Smooth muscle cell (in vitro differentiated cells): ENCODE data around the gene ZNF662. TPM values are rescaled to one million over a fixed set of nuclear protein-coding genes. Genes with fewer than 3 reads are reported as not detected.

Source experiments
- DNase-seq: peaks from one replicate; lab custom pipeline; 2025; ENCODE audit not compliant: unreplicated experiment; lab: John Stamatoyannopoulos, UW
- H2AFZ ChIP-seq: fragments of 200-600 bp; sonication (generic); 2 replicates; pipeline ENCODE4 v1.6.0; 2016; ENCODE audit warnings: antibody characterized with exemption, low read depth, mild to moderate bottlenecking
- H3F3A ChIP-seq: fragments of 200-600 bp; sonication (generic); 2 replicates; pipeline ENCODE4 v1.6.0; 2017; ENCODE audit warnings: antibody characterized with exemption, low read depth
- H3K27ac ChIP-seq: fragments of 200-600 bp; sonication (generic); 2 replicates; pipeline ENCODE4 v1.5.1; 2016; ENCODE audit warnings: low read depth, mild to moderate bottlenecking
- H3K27me3 ChIP-seq: fragments of 200-600 bp; sonication (generic); 2 replicates; pipeline ENCODE4 v1.6.1; 2016; ENCODE audit warnings: low read depth, mild to moderate bottlenecking
- H3K36me3 ChIP-seq: fragments of 200-600 bp; sonication (generic); 2 replicates; pipeline ENCODE4 v1.5.1; 2016; ENCODE audit warnings: low read depth
- H3K4me1 ChIP-seq: fragments of 200-600 bp; sonication (generic); 2 replicates; pipeline ENCODE4 v1.5.1; 2016; ENCODE audit warnings: low read depth
- H3K4me2 ChIP-seq: fragments of 200-600 bp; sonication (generic); 2 replicates; pipeline ENCODE4 v1.6.0; 2016; ENCODE audit warnings: mild to moderate bottlenecking
- H3K4me3 ChIP-seq: fragments of 200-600 bp; sonication (generic); 2 replicates; pipeline ENCODE4 v1.5.1; 2016; ENCODE audit warnings: mild to moderate bottlenecking
- H3K79me2 ChIP-seq: fragments of 200-600 bp; sonication (generic); 2 replicates; pipeline ENCODE4 v1.6.0; 2016; ENCODE audit warnings: low read depth, mild to moderate bottlenecking
- H3K9ac ChIP-seq: fragments of 200-600 bp; sonication (generic); 2 replicates; pipeline ENCODE4 v1.6.0; 2016; ENCODE audit warnings: low read depth
- H3K9me3 ChIP-seq: fragments of 200-600 bp; sonication (generic); replicated peaks from 2 replicates; pipeline ENCODE4 v1.5.1; 2016; ENCODE audit warnings: low read depth
- H4K20me1 ChIP-seq: fragments of 200-600 bp; sonication (generic); 2 replicates; pipeline ENCODE4 v1.6.0; 2016; ENCODE audit warnings: low read depth
- CTCF ChIP-seq: fragments of 200-600 bp; sonication (generic); IDR thresholded peaks from 2 replicates; pipeline ENCODE4 v1.5.1; 2017; ENCODE audit warnings: borderline replicate concordance, mild to moderate bottlenecking, antibody characterized with exemption; ENCODE audit not compliant: insufficient read depth, poor library complexity, severe bottlenecking
- whole genome bisulfite sequencing: methylation state at CpG from one replicate; pipeline ENCODE4 v1.1.7; 2016; ENCODE audit warnings: low lambda C conversion rate; 5-methylcytosine and 5-hydroxymethylcytosine counted together
- polyA plus RNA-seq: library from polyadenylated mRNA; unstranded; fragments of >200 nt; fragmentation: Nextera tagmentation; extraction: Ambion mirVana; gene quantifications from 2 replicates; pipeline ENCODE4 v1.2.1, GENCODE V29; 2016
- total RNA-seq: library from RNA; depleted of rRNA; stranded (reverse); fragments of >200 nt; gene quantifications from 2 replicates; pipeline ENCODE4 v1.2.3, GENCODE V29; 2014

ZNF662 gene
- total and polyA plus RNA-seq, 2 experiments from 2014 or later, result 1.6 TPM; not detected in 1

- Histone ChIP-seq H3K27me3 (no peaks in the 10 kb centered on the region), H3K79me2 (no peaks in the 10 kb centered on the region), H3K27ac (no peak overlapping the region), H3K9ac (no peak overlapping the region), H2AFZ (no peak overlapping the region), H3K4me3 (no peak overlapping the region), H3K4me1 (no peaks in the 10 kb centered on the region), H3K36me3 (no peaks in the 10 kb centered on the region), H3K9me3 (no peaks in the 10 kb centered on the region), H4K20me1 (no peaks in the 10 kb centered on the region), H3F3A (no peaks in the 10 kb centered on the region), H3K4me2 (no peak overlapping the region)
- no peak for DNase-seq
- no peak for TF ChIP-seq CTCF
- 72% methylated on average over 3 of the region's 3 CpGs for WGBS
Measured at GRCh38 chr3:42957573-42957972, 51.6 kb downstream of the ZNF662 start.

- no peak for DNase-seq
- 70% methylated on average over 5 of the region's 5 CpGs for WGBS
- Histone ChIP-seq H2AFZ (no peak overlapping the region), H3K36me3 (no peaks in the 10 kb centered on the region), H3K27me3 (peaks cover 18% of the 10 kb centered on the region), H4K20me1 (no peaks in the 10 kb centered on the region), H3K79me2 (no peaks in the 10 kb centered on the region), H3K4me3 (no peak overlapping the region), H3K4me1 (no peaks in the 10 kb centered on the region), H3K9ac (no peak overlapping the region), H3K9me3 (no peaks in the 10 kb centered on the region), H3K27ac (no peak overlapping the region), H3F3A (no peaks in the 10 kb centered on the region), H3K4me2 (no peak overlapping the region)
- TF ChIP-seq CTCF, result no peak
Measured at GRCh38 chr3:42960282-42960681, 54.3 kb downstream of the ZNF662 start.

DNA sequence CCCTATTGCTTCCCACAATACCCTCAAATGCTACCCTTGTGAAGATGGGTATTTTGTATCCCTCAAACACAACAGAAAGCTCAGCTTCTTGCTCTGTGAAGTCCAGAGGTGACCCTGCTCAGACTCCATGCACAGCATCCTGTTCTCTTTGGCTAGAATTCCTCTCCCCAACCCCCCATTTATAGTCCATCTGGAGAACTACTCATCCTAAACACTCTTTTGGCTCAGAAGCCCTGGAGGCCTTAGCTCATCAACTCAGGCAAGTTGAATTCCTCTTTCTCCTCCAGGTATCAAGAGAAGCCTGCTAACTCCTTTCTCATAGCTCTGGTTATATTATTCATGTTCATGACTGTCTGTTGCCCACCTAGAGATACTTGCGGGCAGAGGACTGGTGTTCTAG is 54.8 kb downstream of the ZNF662 start:
- Histone ChIP-seq H3K27ac (no peak overlapping the region), H3K36me3 (no peaks in the 10 kb centered on the region), H3K79me2 (no peaks in the 10 kb centered on the region), H3K9me3 (no peaks in the 10 kb centered on the region), H3K4me1 (no peaks in the 10 kb centered on the region), H2AFZ (no peak overlapping the region), H3K4me3 (no peak overlapping the region), H3F3A (no peaks in the 10 kb centered on the region), H4K20me1 (no peaks in the 10 kb centered on the region), H3K9ac (no peak overlapping the region), H3K27me3 (peaks cover 18% of the 10 kb centered on the region), H3K4me2 (no peak overlapping the region)
- no peak for DNase-seq
- TF ChIP-seq CTCF, result no peak
- 97% methylated on average over 1 of the region's 1 CpG for WGBS

GRCh38 chr3:42961633-42962032 is 55.7 kb downstream of the ZNF662 start:
- DNase-seq, result no peak
- Histone ChIP-seq H3K36me3 (no peaks in the 10 kb centered on the region), H3K27ac (no peak overlapping the region), H3K79me2 (no peaks in the 10 kb centered on the region), H3K9ac (no peak overlapping the region), H3K27me3 (peaks cover 18% of the 10 kb centered on the region), H3K4me3 (no peak overlapping the region), H3F3A (no peaks in the 10 kb centered on the region), H3K4me2 (no peak overlapping the region), H3K4me1 (no peaks in the 10 kb centered on the region), H4K20me1 (no peaks in the 10 kb centered on the region), H3K9me3 (no peaks in the 10 kb centered on the region), H2AFZ (no peak overlapping the region)
- WGBS, result 4% methylated on average over 4 of the region's 4 CpGs
- TF ChIP-seq CTCF, result peak; percentile 63
